NT2/D1 (cell line): ENCODE measurements around the gene AMN1.

Experiments used
- YY1 ChIP-seq: IDR thresholded peaks from 2 replicates; pipeline ENCODE4 v1.6.1; 2011; ENCODE audit not compliant: insufficient read length, insufficient read depth
- ZNF274 ChIP-seq: IDR thresholded peaks from 2 replicates; pipeline ENCODE4 v1.6.1; 2011; ENCODE audit warnings: mild to moderate bottlenecking, low read depth, low read length

DNA sequence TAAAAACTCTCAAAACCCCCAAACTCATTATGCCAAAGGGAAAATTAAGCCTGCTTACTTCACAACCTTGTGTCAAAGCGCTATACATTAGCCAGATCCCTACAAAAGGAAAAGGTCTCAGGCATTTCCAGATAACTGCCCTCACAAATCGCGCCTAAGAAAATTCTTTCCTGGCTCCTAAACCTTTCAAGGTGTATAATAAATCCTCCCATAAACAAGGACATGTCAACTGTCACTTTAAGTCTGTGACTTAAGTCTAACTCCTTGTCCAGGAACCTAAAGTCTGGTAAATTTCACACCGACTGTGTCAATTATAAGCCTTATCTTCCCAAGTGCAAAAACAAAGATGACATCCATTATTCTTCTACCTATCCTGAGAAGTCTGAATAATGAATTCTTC lies 73.6 kb downstream of the AMN1 start:
- TF ChIP-seq YY1: no peak
- TF ChIP-seq ZNF274: no peak
